HFF-Myc (cell line): ENCODE measurements around the gene FOXN3.

Experiments
- DNase-seq: peaks from one replicate; pipeline ENCODE4 v3.0.0-alpha.2; 2011; ENCODE audit warnings: low read depth; ENCODE audit errors: extremely low read depth
- H3K4me3 ChIP-seq: replicated peaks from 2 replicates; pipeline ENCODE4 v1.5.1; 2011; ENCODE audit warnings: low read depth, mild to moderate bottlenecking, control low read depth, low read length
- CTCF ChIP-seq: IDR thresholded peaks from 2 replicates; pipeline ENCODE4 v1.5.1; 2012; ENCODE audit warnings: mild to moderate bottlenecking, low read depth, low read length, control low read depth; ENCODE audit errors: missing control alignments

Gene FOXN3

GRCh38 chr14:89258728-89259273, 158.2 kb downstream of the FOXN3 start:
- no peak for TF ChIP-seq CTCF
- DNase-seq = no peak

GRCh38 chr14:89256951-89257350, 160.1 kb downstream of the FOXN3 start:
- TF ChIP-seq CTCF = no peak
- DNase-seq = no peak

More at GRCh38 chr14:89258728-89259273, 158.2 kb downstream of the FOXN3 start:
- H3K4me3 ChIP-seq = no peak overlapping the region

GRCh38 chr14:89256283-89256682, 160.8 kb downstream of the FOXN3 start:
- no peak for TF ChIP-seq CTCF
- no peak overlapping the region for H3K4me3 ChIP-seq
- no peak for DNase-seq

More at GRCh38 chr14:89256951-89257350, 160.1 kb downstream of the FOXN3 start:
- H3K4me3 ChIP-seq = no peak overlapping the region

- no peak for TF ChIP-seq CTCF
- no peak for DNase-seq
- no peak overlapping the region for H3K4me3 ChIP-seq
These were observed 161.2 kb downstream of the FOXN3 start for GRCh38 chr14:89255852-89256251.

- no peak for TF ChIP-seq CTCF
- DNase-seq = no peak
These were observed 162.0 kb downstream of the FOXN3 start for GRCh38 chr14:89255012-89255411.

GRCh38 chr14:89254166-89254909, 162.7 kb downstream of the FOXN3 start:
- no peak for DNase-seq
- no peak for TF ChIP-seq CTCF
- no peak overlapping the region for H3K4me3 ChIP-seq

More at GRCh38 chr14:89255012-89255411, 162.0 kb downstream of the FOXN3 start:
- H3K4me3 ChIP-seq = no peak overlapping the region
